ENCODE measurements around the gene SHROOM1.
"Not testable (repeated sequence)": the region's sequence is repeated elsewhere in the genome, so short reads cannot be mapped to it uniquely, and the experiment has no call there.

The SHROOM1 gene, protein sequence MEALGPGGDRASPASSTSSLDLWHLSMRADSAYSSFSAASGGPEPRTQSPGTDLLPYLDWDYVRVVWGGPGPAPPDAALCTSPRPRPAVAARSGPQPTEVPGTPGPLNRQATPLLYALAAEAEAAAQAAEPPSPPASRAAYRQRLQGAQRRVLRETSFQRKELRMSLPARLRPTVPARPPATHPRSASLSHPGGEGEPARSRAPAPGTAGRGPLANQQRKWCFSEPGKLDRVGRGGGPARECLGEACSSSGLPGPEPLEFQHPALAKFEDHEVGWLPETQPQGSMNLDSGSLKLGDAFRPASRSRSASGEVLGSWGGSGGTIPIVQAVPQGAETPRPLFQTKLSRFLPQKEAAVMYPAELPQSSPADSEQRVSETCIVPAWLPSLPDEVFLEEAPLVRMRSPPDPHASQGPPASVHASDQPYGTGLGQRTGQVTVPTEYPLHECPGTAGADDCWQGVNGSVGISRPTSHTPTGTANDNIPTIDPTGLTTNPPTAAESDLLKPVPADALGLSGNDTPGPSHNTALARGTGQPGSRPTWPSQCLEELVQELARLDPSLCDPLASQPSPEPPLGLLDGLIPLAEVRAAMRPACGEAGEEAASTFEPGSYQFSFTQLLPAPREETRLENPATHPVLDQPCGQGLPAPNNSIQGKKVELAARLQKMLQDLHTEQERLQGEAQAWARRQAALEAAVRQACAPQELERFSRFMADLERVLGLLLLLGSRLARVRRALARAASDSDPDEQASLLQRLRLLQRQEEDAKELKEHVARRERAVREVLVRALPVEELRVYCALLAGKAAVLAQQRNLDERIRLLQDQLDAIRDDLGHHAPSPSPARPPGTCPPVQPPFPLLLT

DNA sequence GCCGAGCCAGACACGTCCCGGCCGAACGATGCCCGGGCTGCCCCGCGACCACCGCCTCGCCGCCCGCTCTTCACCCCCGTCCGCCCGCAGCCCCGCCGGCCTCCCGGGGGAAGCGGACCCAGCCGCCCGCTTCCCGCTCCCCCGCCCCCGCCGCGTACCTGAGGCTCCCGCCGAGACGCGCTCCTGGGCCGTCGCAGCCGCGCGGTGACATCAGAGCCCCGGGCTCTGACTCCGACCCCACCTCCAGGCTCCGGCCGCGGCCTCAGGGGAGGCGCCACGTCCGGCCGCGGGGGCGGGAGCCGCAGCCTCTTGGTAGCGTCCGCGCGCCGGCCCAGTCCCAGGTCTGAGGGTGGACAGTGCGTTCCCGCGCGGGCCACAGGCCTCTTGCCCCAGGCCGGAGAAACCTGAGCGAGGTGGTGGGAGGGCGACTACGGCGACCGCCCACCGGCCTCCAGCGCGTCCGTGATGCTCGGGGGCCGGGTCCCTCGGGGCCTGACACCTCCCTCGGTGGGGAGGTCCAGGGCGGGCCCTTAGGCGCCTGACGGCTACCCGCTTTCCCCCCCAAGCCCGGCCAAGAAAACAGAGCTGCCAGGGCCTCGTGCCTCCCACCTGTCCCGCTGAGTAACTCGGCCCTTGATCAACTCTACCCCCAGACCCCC lies at the start of gene SHROOM1:
Gene SHROOM1, minus strand, starts transcription at position 212 of the 659 bp plus-strand sequence. CDS start 4,507 bp downstream, outside the sequence.
- no peak for DNase-seq (ENCODE audit: low read depth in 3 of 3)

DNA sequence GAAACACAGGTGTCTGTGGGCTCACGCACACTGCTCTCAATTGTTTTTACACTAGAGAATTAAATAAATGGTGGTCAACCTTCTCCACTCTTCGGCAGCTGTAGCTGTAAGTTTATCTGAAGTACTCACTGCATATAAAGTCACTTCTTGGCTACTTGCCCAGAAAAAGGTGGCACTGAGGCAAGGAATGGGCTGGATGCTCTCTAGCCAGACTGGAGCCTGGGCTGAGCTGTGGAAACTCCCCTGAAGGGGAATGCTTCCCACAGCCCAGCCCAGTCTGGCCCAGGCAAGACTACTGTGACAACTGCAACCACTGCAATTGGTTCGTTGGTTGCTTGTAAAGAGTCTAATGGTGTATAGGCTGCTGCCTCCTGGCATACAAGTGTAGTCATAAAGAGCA lies 47.5 kb upstream of the SHROOM1 start:
- DNase-seq (ENCODE audit: low read depth in 3 of 3) = no peak

DNA sequence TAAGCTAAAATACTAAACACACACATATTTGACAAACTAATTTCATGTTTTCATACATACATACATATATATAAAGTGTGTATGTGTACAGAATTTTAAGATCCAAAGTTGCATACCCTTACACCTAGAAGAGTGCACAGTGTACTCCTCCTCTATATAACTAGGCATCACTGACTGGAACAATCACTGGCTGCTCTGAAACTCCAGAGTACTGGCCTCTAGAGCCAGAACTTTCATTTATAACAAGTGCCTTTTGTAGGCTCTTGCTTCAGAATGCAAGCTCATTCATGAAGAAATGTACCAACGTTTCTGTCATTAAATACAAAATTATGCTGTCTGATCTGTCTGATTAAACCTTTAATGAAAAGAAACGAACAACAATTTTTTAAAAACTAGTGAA lies 47.0 kb upstream of the SHROOM1 start:
- DNase-seq (ENCODE audit: low read depth in 3 of 3) = no peak

DNA sequence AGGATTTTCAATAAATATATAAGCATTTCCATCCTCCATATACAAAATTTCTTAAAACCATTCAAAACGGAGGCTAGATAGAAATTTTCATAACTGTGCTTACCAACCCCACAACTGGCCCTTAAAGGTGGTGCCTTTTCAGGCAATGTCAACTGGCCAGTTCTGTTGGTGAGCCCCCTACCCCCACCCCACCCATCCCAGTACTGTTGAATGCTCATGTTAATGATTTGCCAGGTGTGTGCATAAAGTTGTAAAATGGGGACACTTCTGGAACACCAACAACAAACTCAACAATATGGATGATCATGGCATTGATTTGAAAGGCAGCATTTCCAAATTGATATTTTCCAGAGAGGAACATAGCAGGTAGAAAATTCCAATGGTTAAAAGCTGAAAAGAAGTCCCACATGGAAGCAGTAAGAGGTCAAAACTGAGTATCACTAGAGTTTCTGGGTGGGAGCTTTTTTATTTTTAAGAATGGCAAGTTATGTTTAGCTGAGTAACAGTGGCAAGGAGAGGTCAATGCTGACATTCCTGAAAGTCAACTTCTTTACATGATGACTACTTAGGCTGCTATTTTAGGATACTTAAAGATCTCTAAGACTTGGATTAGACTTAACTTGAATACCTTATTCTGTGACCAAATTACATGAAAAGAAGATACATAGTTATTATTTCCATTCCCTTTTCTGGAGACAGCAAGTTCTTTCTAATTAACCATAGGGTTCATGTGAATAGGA lies 45.7 kb upstream of the SHROOM1 start:
- DNase-seq (ENCODE audit: low read depth in 3 of 3) = no peak

DNA sequence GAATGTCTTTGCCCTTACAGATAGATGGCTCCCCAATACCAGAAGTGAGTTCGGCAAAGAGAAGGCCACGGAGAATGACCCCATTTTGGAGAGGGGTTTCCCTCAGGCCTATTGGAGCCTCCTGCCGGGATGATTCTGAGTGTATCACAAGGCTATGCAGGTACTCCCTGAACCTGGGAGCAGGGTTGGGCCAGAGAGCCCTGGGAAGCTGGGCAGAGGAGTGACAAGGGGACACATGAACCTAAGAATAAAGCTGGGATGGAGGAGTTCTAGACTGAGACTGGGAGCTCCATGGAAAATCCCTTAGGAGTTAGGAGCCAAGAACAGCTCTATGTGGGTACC lies 43.5 kb upstream of the SHROOM1 start:
- no peak for DNase-seq (ENCODE audit: low read depth in 3 of 3)

DNA sequence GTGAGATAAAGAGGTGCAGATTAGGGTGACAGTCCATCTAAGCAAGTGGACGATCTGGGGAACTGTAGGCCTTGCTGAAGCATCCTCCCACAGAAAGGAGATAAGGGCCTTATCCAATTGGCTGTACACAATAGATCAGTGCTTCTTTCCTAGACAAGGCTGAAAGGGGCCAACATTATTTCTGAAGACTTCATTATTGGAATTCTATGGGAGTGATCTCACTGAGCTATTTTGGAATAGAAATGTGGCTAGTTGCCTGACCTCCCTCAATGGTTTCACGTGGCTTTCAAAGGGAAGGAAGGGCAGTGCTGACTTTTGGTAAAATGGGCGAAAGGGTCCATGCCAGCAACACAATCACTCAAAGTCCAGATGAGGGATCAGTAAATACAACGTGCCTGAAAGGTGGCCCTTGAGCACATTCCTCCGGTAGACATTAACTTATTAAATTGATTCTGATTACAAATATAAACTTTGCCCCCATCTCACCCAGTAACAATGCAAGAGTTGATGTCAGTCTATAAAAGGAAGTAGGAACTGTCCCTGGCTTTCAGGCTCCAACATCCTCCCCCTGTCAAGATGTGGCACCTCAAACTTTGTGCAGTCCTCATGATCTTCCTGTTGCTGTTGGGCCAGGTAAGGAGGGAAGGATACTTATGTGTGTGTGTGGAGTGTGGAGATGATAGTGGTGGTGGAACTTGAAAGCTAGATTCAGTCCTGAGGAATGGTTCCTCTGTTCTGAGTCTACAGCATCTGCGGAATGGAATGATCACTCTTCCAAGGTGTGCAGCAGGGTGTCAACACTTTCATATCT lies 42.9 kb upstream of the SHROOM1 start, which contains the start of gene LEAP2:
Gene LEAP2, plus strand, starts transcription at position 550 of the 811 bp plus-strand sequence. Its CDS starts 27 bp downstream, at position 577.
- no peak for DNase-seq (ENCODE audit: low read depth in 3 of 3)

DNA sequence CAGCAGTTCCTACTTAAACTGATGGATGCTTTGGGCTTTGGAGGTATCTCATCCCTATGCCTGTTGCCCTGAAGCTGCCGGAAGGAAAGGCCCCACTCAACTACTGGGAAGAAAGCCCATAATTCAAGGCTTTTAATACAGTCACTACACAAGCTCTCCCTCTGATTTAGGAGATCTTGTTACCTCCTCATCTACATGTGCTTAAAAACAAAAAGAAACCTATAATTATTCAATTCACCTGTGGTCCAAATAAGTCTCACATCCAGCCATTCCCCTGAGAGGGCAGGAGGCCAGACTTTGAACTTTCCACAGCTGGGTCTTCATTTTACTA lies 42.3 kb upstream of the SHROOM1 start:
- no peak for DNase-seq (ENCODE audit: low read depth in 3 of 3)

DNA sequence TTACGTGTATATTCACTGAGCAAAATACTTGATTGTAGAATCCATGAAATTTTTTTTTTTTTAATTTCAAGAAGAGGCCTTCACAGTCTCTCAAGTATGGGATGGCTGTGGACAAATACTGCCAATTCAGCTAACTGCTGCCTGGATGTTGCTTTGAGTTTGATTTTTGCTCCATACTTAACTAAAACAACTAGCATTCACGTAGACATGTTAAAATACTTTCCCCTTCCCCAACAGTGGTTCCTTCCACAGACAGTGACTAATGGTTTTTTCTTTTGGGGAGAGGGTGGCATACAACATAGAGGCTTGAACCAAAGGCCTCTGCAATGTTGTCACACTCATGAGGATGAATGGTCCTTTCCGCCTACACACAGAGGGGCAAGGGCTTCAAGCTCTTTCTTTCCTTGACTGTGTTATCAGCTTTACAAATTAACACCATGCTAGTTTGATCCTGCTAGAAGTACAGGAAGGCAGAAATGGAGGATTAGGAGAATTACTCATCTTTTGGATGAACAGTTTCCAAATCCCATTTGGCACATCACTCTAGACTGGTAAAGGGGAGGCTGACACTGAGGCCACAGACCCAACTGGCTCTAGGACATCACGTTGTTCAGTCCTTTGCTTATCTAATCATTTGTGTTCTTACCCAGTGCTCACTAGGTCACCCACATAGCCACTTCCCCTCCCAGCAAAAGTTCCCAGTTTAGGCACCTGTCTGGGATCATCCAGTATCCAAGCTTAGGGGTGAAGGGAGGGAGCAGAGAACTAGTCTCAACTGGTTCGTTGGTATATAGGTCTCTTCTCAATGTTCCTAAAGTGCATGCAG lies 41.2 kb upstream of the SHROOM1 start:
- DNase-seq (ENCODE audit: low read depth in 3 of 3) = no peak

DNA sequence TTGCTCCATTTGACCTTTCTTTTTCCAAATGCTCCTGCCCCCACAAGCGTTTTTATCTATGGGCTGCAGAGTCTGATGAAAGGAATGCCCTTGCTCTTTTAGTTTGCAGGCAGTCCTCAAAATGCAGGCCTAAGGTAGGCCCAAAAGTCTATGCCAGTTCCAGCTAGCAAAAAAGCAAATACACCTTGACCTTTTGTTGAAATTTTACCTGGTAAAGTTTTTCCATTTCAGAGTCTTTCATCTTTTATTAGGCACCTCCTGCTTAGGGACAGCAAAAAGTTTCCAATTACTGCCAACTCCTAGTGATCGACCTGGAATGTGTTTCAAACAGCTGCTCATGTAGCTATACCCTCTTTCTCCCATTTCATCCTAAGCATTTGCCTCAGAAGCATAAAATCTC lies 40.4 kb upstream of the SHROOM1 start:
- no peak for DNase-seq (ENCODE audit: low read depth in 3 of 3)

DNA sequence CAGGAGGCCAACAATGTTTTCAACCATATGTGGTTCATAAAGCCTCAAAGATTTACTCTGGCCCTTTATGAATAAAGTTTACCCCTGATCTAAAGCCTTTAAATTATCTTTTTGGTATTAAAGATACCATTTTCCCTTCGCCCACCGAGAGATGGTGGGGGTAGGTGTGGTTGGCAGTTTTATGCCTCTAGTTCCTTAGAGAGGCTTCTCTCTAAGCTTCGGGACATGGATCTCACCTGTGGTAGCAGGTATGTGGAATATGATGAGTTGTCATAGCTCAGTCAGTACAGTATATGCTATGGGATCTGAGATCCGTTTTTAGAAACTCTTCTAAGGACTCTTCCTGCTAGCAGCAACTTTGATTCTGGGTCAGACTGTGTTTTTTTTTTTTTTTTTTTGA lies 38.3 kb upstream of the SHROOM1 start:
- no peak for DNase-seq (ENCODE audit: low read depth in 3 of 3)

DNA sequence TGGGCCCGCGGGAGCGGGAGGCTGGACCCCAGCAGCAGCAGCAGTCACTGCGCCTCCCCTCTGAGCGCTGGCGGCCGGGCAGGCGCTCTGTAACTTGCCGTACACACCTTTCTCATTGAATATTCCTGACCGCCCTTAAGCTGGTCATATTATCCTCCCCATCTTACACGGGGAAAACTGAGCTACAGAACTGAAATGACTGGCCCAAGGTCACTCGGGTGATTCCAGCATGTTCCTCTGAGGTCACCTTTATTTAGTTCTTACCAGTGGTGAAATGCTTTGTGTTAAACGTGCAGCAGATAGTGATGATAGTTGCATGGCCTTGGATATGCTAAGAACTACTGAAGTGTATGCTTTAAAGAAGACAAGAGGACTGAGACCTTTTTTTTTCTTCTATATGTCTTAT lies 36.6 kb upstream of the SHROOM1 start:
- DNase-seq (ENCODE audit: low read depth in 3 of 3) = no peak

DNA sequence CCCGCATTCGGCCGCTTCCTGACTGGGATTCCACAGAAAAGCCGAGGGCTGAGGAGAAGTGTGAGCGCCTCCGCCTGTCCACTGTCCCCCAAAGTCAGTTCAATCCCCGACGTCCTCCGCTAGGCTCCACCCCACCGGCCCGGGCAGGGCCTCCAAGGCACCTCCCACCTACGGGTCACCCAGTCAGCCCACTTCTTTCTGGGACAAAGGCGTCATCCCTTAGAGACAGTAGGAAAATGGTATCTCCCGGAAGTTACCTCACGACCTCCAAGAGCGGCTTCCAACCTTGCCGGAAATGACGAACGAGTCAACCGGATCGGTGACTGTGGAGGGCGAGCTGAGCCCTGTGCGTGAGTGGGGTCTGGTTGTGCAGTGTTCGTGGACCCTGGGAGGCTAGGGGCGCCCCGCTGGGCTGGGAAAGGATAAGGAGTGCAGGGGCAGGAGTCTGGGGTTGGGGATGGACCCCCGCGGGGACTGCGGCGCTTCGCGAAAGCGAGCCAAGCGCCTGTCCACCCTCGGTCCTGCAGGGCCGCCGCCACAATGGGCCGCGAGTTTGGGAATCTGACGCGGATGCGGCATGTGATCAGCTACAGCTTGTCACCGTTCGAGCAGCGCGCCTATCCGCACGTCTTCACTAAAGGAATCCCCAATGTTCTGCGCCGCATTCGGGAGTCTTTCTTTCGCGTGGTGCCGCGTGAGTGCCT lies 36.0 kb upstream of the SHROOM1 start, which contains the start of the genes GDF9 and UQCRQ:
Gene GDF9, minus strand, starts transcription at position 128 of the 704 bp plus-strand sequence. CDS start 1,936 bp downstream, outside the sequence.
Gene UQCRQ, plus strand, starts transcription at position 301 of the 704 bp plus-strand sequence. Its CDS starts 240 bp downstream, at position 541.
- peak; percentile 83 to 88 (median 87) for DNase-seq (ENCODE audit: low read depth in 3 of 3)

DNA sequence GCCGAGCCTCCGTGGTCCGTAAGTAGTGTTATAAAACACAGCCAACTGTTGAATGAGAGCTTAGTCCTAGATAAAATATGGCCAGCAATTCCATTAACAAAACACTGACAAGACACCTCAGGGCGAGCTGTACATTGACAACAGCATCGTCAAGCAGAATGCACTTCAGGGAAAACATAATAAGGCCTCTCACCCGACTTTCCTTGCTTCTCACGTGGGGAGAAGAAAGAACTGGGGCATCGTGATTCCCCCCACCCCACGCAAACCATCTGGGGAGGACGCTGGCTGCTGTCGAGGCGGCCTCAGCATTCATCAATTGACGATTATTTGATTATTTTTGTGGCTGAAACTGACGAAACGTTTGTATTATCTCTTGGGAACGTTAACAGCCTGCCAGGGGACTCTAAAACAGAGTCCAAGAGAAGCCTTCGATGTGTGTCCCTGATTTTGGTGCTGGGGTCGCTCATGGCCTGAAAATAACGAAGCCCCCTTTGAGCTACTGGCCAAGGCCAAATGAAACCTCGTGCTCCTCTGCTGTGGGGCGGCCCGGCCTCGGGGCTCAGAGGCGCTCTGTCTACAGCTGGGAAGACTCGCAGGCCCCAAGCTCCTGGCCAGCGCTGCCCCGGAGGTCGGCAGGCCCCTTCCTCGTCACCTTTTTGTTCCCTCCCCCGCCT lies 35.4 kb upstream of the SHROOM1 start:
- DNase-seq (ENCODE audit: low read depth in 3 of 3) = no peak

DNA sequence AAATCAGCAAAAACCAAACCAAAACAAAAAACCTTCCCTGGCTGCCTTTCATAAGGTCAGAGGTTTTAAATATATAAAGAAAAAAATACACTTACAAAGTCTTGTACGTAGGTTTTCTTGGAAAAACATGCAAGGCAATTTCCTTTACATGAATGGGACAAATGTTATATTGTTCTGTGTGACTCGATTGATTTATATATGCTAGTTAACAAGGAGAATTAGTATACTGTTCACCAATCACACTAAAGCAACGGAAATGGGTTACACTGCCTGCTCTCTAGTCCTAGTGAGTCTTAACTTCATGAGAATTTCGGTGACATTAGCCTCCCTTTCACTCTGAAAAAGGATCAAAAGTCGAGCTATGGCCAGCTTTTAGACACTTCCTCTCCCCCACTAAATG lies 30.3 kb upstream of the SHROOM1 start:
- DNase-seq (ENCODE audit: low read depth in 3 of 3) = no peak

DNA sequence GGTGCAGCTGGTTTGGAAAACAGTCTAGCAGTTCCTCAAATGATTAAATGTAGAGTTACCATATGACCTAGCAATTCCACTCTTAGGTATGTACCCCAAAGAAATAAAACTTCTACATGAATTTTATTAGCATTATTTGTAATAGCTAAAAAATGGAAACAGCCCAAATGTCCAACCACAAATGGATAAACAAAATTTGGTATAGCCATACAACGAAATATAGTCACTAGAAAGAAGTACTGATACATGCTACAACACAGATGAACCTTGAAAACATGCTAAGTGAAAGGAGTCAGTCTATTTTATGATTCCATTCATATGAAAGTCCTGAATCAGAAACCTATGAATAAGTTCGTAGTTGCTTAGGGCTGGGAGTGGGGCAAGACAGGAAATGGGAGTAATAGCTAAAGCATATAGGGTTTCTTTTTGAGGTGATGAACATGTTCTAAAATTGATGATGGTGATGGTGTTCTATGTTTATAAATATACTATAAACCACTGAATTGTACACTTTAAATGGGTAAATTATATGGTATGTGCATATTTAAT lies 29.5 kb upstream of the SHROOM1 start:
- no peak for DNase-seq (ENCODE audit: low read depth in 3 of 3)

DNA sequence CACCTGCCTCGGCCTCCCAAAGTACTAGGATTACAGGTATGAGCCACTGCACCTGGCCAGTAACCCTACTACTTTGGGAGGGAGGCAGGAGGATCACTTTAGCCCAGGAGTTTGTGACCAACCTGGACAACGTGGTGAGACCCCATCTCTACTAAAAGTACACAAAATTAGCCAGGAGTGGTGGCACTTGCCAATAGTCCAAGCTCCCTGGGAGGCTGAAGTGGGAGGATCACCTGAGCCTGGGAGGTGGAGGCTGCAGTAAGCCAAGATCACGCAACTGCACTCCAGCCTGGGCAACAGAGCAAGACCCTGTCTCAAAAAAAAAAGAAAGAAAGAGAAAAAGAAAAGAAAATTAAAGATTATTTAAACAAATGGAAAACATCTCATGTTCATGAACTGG lies 25.6 kb upstream of the SHROOM1 start:
- no peak for DNase-seq (ENCODE audit: low read depth in 3 of 3)

DNA sequence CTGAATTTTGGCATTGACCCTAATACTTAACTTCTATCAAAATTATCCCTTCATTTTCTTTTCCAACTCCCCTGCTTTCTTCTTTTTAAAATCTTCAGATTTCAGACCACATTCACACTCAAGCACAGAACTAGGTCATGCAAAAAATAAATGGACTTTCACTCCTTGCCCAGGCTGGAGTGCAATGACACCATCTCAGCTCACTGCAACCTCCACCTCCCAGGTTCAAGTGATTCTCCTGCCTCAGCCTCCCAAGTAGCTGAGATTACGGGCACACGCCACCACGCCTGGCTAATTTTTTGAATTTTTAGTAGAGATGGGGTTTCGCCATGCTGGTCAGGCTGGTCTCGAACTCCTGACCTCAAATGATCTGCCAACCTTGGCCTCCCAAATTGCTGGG lies 24.5 kb upstream of the SHROOM1 start:
- DNase-seq (ENCODE audit: low read depth in 3 of 3) = not testable (repeated sequence)

DNA sequence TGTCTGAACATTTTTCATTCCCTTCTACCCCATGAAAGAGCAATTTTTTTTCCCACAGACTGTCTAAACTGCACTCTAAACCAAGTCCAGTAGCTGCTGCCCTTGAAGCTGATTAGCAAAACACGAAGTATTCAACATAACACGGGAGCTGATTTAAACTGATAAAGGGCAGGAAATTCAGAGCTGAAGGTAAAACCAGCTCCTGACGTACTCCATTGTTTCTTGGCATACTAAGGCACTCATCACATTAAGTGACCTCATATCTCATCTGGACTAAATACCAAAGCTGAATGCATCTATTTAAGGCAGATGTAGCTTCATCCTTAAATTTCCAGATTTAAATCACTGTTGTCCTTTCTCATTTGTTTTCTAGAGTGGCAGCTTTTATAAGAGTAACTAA lies 23.9 kb upstream of the SHROOM1 start:
- no peak for DNase-seq (ENCODE audit: low read depth in 3 of 3)

Data from stimulated activated CD4-positive, alpha-beta T cell treated with anti-CD3 and anti-CD28 coated beads, TNF-alpha, amount 100 ng/mL, for 48 hours (primary cell).